Measurements from ENCODE around the gene CCKAR. TPM values are rescaled to one million over a fixed set of nuclear protein-coding genes. Genes with fewer than 3 reads are reported as not detected.

Gene CCKAR
- total and polyA plus RNA-seq, 2 experiments from 2014 or later, result not detected

DNA sequence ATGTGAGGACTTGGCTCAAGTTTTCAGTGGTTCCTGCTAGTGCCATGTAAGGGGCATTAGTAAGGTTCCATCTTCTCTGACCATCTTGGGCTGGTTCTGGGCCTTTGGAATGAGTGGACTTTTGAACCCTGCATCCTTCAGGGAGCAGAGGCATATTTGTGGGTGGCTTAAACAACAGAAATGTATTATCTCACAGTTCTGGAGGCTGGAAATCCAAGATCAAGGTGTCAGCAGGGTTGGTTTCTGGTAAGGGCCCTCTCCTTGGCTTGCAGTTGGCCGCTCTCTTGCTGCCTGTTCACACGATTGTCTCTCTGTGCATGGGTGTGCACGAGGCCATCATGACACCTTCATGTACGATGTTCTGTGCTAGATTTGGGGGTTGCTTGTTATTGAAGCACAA lies 21.3 kb downstream of the CCKAR start:
- H3K9me2 ChIP-seq (ENCODE audit: insufficient read depth), result 0 out of 2 replicates have a peak, but pooled peaks cover 3% of the 10 kb centered on the region
- TF ChIP-seq, protein P1, sequence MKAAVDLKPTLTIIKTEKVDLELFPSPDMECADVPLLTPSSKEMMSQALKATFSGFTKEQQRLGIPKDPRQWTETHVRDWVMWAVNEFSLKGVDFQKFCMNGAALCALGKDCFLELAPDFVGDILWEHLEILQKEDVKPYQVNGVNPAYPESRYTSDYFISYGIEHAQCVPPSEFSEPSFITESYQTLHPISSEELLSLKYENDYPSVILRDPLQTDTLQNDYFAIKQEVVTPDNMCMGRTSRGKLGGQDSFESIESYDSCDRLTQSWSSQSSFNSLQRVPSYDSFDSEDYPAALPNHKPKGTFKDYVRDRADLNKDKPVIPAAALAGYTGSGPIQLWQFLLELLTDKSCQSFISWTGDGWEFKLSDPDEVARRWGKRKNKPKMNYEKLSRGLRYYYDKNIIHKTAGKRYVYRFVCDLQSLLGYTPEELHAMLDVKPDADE (IDR thresholded peaks at IDR 0.05), result no peak
- no peak for TF ChIP-seq NANOG (IDR thresholded peaks at IDR 0.05; ENCODE audit: borderline replicate concordance)
- TF ChIP-seq EZH2 (IDR thresholded peaks at IDR 0.05; ENCODE audit: low read depth, unreplicated experiment), result no peak
- no peak for TF ChIP-seq EZH2phosphoT487 (IDR thresholded peaks at IDR 0.05; ENCODE audit: unreplicated experiment)
- TF ChIP-seq, protein P2, sequence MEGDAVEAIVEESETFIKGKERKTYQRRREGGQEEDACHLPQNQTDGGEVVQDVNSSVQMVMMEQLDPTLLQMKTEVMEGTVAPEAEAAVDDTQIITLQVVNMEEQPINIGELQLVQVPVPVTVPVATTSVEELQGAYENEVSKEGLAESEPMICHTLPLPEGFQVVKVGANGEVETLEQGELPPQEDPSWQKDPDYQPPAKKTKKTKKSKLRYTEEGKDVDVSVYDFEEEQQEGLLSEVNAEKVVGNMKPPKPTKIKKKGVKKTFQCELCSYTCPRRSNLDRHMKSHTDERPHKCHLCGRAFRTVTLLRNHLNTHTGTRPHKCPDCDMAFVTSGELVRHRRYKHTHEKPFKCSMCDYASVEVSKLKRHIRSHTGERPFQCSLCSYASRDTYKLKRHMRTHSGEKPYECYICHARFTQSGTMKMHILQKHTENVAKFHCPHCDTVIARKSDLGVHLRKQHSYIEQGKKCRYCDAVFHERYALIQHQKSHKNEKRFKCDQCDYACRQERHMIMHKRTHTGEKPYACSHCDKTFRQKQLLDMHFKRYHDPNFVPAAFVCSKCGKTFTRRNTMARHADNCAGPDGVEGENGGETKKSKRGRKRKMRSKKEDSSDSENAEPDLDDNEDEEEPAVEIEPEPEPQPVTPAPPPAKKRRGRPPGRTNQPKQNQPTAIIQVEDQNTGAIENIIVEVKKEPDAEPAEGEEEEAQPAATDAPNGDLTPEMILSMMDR (conservative IDR thresholded peaks at IDR 0.05; ENCODE audit: low read depth in 2 of 2), result no peak
- TF ChIP-seq STAT1 (IDR thresholded peaks at IDR 0.05; ENCODE audit: unreplicated experiment), result no peak
- TF ChIP-seq ZNF331 (CRISPR knock-in tag; IDR thresholded peaks at IDR 0.05; ENCODE audit: low read depth), result no peak
- TF ChIP-seq JUNB (IDR thresholded peaks at IDR 0.05; ENCODE audit: unreplicated experiment), result no peak
- no peak for TF ChIP-seq POLR2AphosphoS5 (IDR thresholded peaks at IDR 0.05; ENCODE audit: low read depth)
- TF ChIP-seq, protein P3, sequence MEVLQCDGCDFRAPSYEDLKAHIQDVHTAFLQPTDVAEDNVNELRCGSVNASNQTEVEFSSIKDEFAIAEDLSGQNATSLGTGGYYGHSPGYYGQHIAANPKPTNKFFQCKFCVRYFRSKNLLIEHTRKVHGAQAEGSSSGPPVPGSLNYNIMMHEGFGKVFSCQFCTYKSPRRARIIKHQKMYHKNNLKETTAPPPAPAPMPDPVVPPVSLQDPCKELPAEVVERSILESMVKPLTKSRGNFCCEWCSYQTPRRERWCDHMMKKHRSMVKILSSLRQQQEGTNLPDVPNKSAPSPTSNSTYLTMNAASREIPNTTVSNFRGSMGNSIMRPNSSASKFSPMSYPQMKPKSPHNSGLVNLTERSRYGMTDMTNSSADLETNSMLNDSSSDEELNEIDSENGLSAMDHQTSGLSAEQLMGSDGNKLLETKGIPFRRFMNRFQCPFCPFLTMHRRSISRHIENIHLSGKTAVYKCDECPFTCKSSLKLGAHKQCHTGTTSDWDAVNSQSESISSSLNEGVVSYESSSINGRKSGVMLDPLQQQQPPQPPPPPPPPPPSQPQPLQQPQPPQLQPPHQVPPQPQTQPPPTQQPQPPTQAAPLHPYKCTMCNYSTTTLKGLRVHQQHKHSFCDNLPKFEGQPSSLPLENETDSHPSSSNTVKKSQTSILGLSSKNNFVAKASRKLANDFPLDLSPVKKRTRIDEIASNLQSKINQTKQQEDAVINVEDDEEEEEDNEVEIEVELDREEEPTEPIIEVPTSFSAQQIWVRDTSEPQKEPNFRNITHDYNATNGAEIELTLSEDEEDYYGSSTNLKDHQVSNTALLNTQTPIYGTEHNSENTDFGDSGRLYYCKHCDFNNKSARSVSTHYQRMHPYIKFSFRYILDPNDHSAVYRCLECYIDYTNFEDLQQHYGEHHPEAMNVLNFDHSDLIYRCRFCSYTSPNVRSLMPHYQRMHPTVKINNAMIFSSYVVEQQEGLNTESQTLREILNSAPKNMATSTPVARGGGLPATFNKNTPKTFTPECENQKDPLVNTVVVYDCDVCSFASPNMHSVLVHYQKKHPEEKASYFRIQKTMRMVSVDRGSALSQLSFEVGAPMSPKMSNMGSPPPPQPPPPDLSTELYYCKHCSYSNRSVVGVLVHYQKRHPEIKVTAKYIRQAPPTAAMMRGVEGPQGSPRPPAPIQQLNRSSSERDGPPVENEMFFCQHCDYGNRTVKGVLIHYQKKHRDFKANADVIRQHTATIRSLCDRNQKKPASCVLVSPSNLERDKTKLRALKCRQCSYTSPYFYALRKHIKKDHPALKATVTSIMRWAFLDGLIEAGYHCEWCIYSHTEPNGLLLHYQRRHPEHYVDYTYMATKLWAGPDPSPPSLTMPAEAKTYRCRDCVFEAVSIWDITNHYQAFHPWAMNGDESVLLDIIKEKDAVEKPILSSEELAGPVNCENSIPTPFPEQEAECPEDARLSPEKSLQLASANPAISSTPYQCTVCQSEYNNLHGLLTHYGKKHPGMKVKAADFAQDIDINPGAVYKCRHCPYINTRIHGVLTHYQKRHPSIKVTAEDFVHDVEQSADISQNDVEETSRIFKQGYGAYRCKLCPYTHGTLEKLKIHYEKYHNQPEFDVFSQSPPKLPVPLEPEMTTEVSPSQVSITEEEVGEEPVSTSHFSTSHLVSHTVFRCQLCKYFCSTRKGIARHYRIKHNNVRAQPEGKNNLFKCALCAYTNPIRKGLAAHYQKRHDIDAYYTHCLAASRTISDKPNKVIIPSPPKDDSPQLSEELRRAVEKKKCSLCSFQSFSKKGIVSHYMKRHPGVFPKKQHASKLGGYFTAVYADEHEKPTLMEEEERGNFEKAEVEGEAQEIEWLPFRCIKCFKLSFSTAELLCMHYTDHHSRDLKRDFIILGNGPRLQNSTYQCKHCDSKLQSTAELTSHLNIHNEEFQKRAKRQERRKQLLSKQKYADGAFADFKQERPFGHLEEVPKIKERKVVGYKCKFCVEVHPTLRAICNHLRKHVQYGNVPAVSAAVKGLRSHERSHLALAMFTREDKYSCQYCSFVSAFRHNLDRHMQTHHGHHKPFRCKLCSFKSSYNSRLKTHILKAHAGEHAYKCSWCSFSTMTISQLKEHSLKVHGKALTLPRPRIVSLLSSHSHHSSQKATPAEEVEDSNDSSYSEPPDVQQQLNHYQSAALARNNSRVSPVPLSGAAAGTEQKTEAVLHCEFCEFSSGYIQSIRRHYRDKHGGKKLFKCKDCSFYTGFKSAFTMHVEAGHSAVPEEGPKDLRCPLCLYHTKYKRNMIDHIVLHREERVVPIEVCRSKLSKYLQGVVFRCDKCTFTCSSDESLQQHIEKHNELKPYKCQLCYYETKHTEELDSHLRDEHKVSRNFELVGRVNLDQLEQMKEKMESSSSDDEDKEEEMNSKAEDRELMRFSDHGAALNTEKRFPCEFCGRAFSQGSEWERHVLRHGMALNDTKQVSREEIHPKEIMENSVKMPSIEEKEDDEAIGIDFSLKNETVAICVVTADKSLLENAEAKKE (CRISPR knock-in tag; IDR thresholded peaks at IDR 0.05), result no peak
- TF ChIP-seq CREB1 (CRISPR knock-in tag; IDR thresholded peaks at IDR 0.05; ENCODE audit: low read depth), result no peak
- TF ChIP-seq, protein P4, sequence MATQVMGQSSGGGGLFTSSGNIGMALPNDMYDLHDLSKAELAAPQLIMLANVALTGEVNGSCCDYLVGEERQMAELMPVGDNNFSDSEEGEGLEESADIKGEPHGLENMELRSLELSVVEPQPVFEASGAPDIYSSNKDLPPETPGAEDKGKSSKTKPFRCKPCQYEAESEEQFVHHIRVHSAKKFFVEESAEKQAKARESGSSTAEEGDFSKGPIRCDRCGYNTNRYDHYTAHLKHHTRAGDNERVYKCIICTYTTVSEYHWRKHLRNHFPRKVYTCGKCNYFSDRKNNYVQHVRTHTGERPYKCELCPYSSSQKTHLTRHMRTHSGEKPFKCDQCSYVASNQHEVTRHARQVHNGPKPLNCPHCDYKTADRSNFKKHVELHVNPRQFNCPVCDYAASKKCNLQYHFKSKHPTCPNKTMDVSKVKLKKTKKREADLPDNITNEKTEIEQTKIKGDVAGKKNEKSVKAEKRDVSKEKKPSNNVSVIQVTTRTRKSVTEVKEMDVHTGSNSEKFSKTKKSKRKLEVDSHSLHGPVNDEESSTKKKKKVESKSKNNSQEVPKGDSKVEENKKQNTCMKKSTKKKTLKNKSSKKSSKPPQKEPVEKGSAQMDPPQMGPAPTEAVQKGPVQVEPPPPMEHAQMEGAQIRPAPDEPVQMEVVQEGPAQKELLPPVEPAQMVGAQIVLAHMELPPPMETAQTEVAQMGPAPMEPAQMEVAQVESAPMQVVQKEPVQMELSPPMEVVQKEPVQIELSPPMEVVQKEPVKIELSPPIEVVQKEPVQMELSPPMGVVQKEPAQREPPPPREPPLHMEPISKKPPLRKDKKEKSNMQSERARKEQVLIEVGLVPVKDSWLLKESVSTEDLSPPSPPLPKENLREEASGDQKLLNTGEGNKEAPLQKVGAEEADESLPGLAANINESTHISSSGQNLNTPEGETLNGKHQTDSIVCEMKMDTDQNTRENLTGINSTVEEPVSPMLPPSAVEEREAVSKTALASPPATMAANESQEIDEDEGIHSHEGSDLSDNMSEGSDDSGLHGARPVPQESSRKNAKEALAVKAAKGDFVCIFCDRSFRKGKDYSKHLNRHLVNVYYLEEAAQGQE (IDR thresholded peaks at IDR 0.05; ENCODE audit: unreplicated experiment), result no peak
- no peak overlapping the region for H3K4me3 ChIP-seq
- peaks cover 1% of the 10 kb centered on the region; the same call in 2 of the 3 replicates for H3K9me3 Mint-ChIP-seq
- DNase-seq (ENCODE audit: low spot score), result no peak
- H3K79me2 ChIP-seq (replicated peaks; ENCODE audit: insufficient read depth), result no peaks in the 10 kb centered on the region
- peaks cover 5% of the 10 kb centered on the region for H3K4me1 Mint-ChIP-seq
- H4K20me1 ChIP-seq (replicated peaks; ENCODE audit: insufficient read depth), result no peaks in the 10 kb centered on the region
- peaks cover 5% of the 10 kb centered on the region for H3K4me1 ChIP-seq (ENCODE audit: insufficient read depth)
- no peak overlapping the region for H3K27ac ChIP-seq (ENCODE audit: low read depth)
- H3K4me3 Mint-ChIP-seq, result no peak overlapping the region
- H3K4me2 ChIP-seq, result no peak overlapping the region
- H3K27ac Mint-ChIP-seq, result no peak overlapping the region
- H2AFZ ChIP-seq, result no peak overlapping the region
- peaks cover 8% of the 10 kb centered on the region for H3K27me3 Mint-ChIP-seq (ENCODE audit: insufficient read depth, low read depth, poor library complexity)
- no peaks in the 10 kb centered on the region for H3F3A ChIP-seq (replicated peaks; ENCODE audit: low read depth)
- H3K36me3 Mint-ChIP-seq (ENCODE audit: low read depth), result no peaks in the 10 kb centered on the region
- no peaks in the 10 kb centered on the region for H3K27me3 ChIP-seq (ENCODE audit: insufficient read depth)
- ATAC-seq, result no peak
- no peaks in the 10 kb centered on the region for H3K36me3 ChIP-seq (ENCODE audit: insufficient read depth)
